Measurements from ENCODE around the gene SPRED1.
"Not testable (repeated sequence)": the region's sequence is repeated elsewhere in the genome, so short reads cannot be mapped to it uniquely, and the experiment has no call there.

Gene SPRED1

DNA sequence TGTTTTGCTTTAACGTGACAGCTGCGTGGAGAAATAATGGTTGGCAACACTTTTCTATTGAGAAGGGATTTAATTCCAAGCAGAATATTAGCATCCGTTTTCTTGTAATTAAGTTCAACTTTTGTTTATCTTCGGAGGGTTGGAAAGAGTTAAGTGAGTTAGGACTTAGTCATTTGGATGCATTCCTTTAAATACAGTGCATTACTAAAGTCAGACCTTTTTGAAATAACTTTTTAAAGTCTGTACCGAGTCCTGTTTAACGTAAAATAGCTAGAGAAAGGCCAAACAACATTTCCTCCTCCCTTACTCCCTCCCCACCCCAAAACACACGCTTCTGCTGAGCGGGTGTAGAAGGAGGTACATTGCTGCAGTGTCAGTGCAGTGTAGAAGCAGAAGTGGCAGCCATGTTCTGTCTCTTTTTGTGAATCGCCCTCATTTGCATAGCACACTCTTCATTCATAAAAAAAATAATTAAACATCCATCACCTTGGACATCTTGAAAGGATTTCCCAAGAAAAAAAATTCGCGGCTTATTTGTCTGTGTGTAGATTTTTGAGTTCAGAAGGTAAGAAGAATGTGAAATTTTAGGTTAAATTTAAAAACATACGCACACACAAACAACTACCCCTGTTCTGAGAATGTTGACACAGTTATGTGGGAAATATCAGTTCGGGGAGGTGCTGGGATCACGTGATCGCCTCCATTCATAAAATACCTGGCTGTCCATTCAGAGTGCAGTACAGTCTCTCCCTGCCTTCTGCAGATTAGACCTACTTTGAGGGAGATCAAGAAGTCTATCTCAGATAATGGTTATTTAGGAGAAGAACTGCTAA lies 1.6 kb downstream of the SPRED1 start:
- Mint-ChIP-seq H3K4me1 (ENCODE audit: low read depth) (peaks cover 27% of the 10 kb centered on the region), H3K27ac (peak overlapping the region; percentile 97), H3K4me3 (peak overlapping the region; percentile 92), H3K36me3 (ENCODE audit: low read depth) (peaks cover 49% of the 10 kb centered on the region), H3K27me3 (peaks cover 6% of the 10 kb centered on the region), H3K9me3 (no peaks in the 10 kb centered on the region)
- intact Hi-C loops (cut with micrococcal nuclease), result loop anchor here (2.0 to 10.0 kb wide), 4 partner anchors 47 to 247 kb away; no protein-coding TSS in a partner anchor

GRCh38 chr15:38255690-38256089 lies 3.1 kb downstream of the SPRED1 start:
- peak overlapping the region; percentile 97 for H3K27ac Mint-ChIP-seq
- H3K36me3 Mint-ChIP-seq (ENCODE audit: low read depth), result peaks cover 59% of the 10 kb centered on the region
- peak overlapping the region; percentile 64 for H3K4me3 Mint-ChIP-seq
- H3K4me1 Mint-ChIP-seq (ENCODE audit: low read depth), result peaks cover 31% of the 10 kb centered on the region
- H3K9me3 Mint-ChIP-seq, result no peaks in the 10 kb centered on the region
- no peaks in the 10 kb centered on the region for H3K27me3 Mint-ChIP-seq
- intact Hi-C loops (cut with micrococcal nuclease), result loop anchor here (2.0 to 10.0 kb wide), 2 partner anchors 99 to 249 kb away; no protein-coding TSS in a partner anchor

DNA sequence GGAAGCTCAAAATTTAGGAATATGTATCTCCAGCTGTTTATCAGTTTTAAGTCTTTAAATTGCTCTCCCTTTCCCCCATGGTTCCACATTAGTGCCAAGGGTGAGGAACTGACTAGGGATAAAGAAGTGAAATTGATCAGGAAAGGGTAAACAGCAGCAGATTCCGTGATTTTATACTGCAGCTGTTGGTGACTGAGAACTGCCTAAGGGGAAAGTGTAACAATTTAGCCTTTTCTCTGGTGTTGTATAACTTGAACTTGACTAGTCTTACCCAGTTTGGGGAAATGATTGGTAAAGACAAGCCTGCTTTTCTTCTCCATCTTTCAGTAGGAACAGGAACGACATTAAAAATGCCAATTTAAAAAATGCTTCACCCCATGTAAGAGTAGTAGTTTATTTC lies 5.0 kb downstream of the SPRED1 start:
- H3K36me3 Mint-ChIP-seq (ENCODE audit: low read depth), result peaks cover 56% of the 10 kb centered on the region
- no peaks in the 10 kb centered on the region for H3K9me3 Mint-ChIP-seq
- intact Hi-C loops (cut with micrococcal nuclease), result loop anchor here (10.0 kb wide), 1 partner anchor 97 kb away; no protein-coding TSS in a partner anchor
- H3K27ac Mint-ChIP-seq, result peak overlapping the region; percentile 73
- H3K27me3 Mint-ChIP-seq, result no peaks in the 10 kb centered on the region
- H3K4me3 Mint-ChIP-seq, result peak overlapping the region; percentile 68
- H3K4me1 Mint-ChIP-seq (ENCODE audit: low read depth), result peaks cover 22% of the 10 kb centered on the region

- Mint-ChIP-seq H3K27ac (no peak overlapping the region), H3K4me3 (peak overlapping the region; percentile 44), H3K36me3 (ENCODE audit: low read depth) (peaks cover 41% of the 10 kb centered on the region), H3K4me1 (ENCODE audit: low read depth) (peaks cover 22% of the 10 kb centered on the region), H3K9me3 (no peaks in the 10 kb centered on the region), H3K27me3 (no peaks in the 10 kb centered on the region)
- intact Hi-C loops (cut with micrococcal nuclease), result loop anchor here (10.0 kb wide), 1 partner anchor 96 kb away; no protein-coding TSS in a partner anchor
These were observed 6.5 kb downstream of the SPRED1 start for GRCh38 chr15:38259134-38259533.

DNA sequence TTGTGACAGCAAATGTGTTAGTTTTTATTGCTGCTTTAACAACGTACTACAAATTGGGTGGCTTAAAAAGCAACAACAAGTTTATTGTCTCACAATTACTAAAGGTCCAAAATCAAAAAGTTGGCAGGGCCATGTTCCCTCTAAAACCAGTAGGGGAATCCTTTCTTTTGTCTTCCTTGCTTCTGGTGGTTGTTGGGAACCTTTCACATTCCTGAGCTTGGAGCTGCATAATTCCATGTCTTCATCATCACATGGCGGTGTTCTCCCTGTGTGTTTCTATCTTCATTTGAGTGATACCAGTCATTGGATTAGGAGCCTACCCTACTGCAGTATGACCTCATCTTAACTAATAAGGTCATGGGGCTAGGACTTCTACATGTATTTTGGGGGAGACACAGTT lies 7.4 kb downstream of the SPRED1 start:
- no peak overlapping the region for H3K4me3 Mint-ChIP-seq
- H3K9me3 Mint-ChIP-seq, result no peaks in the 10 kb centered on the region
- H3K36me3 Mint-ChIP-seq (ENCODE audit: low read depth), result peaks cover 33% of the 10 kb centered on the region
- no peak overlapping the region for H3K27ac Mint-ChIP-seq
- H3K4me1 Mint-ChIP-seq (ENCODE audit: low read depth), result peaks cover 22% of the 10 kb centered on the region
- no peaks in the 10 kb centered on the region for H3K27me3 Mint-ChIP-seq
- intact Hi-C loops (cut with micrococcal nuclease), result loop anchor here (5.0 kb wide), 1 partner anchor 37 kb away; no protein-coding TSS in a partner anchor

GRCh38 chr15:38263251-38263650 lies 10.6 kb downstream of the SPRED1 start:
- peaks cover 21% of the 10 kb centered on the region for H3K36me3 Mint-ChIP-seq (ENCODE audit: low read depth)
- peaks cover 15% of the 10 kb centered on the region for H3K4me1 Mint-ChIP-seq (ENCODE audit: low read depth)
- no peaks in the 10 kb centered on the region for H3K9me3 Mint-ChIP-seq
- H3K27me3 Mint-ChIP-seq, result no peaks in the 10 kb centered on the region
- no peak overlapping the region for H3K4me3 Mint-ChIP-seq
- H3K27ac Mint-ChIP-seq, result no peak overlapping the region
- intact Hi-C loops (cut with micrococcal nuclease), result loop anchor here (5.0 kb wide), 1 partner anchor 34 kb away; no protein-coding TSS in a partner anchor

DNA sequence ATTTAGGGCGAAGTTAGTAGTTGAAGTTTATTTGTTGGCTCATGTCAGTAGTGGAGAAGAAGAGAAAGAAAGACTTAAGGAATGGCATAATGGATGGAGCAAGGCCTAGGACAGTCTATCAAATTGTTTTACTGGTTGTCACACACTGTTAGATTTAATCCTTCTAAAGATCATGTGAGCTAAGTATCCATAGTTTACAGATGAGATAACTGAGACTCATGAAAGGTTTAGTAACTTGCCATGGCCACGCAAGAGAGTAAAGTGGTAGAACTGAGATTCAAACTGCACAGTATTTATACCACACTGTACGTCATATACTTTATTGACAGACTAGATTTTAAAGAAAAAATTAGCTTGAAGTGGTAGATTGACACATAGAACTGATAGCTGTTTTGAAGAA lies 11.4 kb downstream of the SPRED1 start:
- no peak overlapping the region for H3K4me3 Mint-ChIP-seq
- no peak overlapping the region for H3K27ac Mint-ChIP-seq
- H3K4me1 Mint-ChIP-seq (ENCODE audit: low read depth), result peaks cover 15% of the 10 kb centered on the region
- intact Hi-C loops (cut with micrococcal nuclease), result loop anchor here (5.0 kb wide), 1 partner anchor 33 kb away; no protein-coding TSS in a partner anchor
- H3K9me3 Mint-ChIP-seq, result no peaks in the 10 kb centered on the region
- no peaks in the 10 kb centered on the region for H3K27me3 Mint-ChIP-seq
- H3K36me3 Mint-ChIP-seq (ENCODE audit: low read depth), result peaks cover 28% of the 10 kb centered on the region

DNA sequence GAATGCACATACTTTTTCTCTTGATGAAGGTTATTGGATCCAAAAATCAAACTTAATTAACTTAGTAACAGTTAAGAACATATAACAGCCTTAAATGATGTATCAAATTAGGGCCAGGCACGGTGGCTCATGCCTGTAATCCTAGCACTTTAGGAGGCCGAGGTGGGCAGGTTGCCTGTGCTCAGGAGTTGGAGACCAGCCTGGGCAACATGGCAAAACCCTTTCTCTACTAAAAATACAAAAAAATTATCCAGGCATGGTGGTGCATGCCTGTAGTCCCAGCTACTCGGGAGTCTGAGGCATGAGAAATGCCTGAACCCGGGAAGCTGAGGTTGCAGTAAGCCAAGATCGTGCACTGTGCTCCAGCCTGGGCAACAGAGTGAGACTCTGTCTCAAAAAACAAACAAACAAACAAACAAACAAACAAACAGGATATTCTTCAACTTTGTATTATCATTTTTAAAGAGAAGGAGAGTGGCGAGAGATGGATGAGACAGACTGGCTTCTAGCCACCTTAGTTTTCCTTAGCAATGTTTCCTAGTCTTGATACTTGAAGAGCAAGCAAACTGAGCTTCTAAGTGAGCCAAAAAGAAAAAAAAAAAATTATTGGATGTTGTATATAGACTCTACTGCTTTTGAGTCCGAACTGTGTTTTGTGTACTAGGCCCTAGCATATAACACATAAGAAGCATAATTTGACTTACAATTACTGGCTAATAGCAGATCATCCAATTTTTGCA lies 13.8 kb downstream of the SPRED1 start:
- peaks cover 7% of the 10 kb centered on the region for H3K9me3 Mint-ChIP-seq
- H3K4me1 Mint-ChIP-seq (ENCODE audit: low read depth), result peaks cover 11% of the 10 kb centered on the region
- no peaks in the 10 kb centered on the region for H3K27me3 Mint-ChIP-seq
- H3K36me3 Mint-ChIP-seq (ENCODE audit: low read depth), result peaks cover 32% of the 10 kb centered on the region
- intact Hi-C loops (cut with micrococcal nuclease), result no loop called here
- no peak overlapping the region for H3K27ac Mint-ChIP-seq
- H3K4me3 Mint-ChIP-seq, result peak overlapping the region; percentile 19

- H3K27ac Mint-ChIP-seq, result no peak overlapping the region
- no peaks in the 10 kb centered on the region for H3K27me3 Mint-ChIP-seq
- peaks cover 7% of the 10 kb centered on the region for H3K9me3 Mint-ChIP-seq
- intact Hi-C loops (cut with micrococcal nuclease), result no loop called here
- peaks cover 42% of the 10 kb centered on the region for H3K36me3 Mint-ChIP-seq (ENCODE audit: low read depth)
- no peak overlapping the region for H3K4me3 Mint-ChIP-seq
- peaks cover 17% of the 10 kb centered on the region for H3K4me1 Mint-ChIP-seq (ENCODE audit: low read depth)
These were observed 14.9 kb downstream of the SPRED1 start for GRCh38 chr15:38267421-38268022.

DNA sequence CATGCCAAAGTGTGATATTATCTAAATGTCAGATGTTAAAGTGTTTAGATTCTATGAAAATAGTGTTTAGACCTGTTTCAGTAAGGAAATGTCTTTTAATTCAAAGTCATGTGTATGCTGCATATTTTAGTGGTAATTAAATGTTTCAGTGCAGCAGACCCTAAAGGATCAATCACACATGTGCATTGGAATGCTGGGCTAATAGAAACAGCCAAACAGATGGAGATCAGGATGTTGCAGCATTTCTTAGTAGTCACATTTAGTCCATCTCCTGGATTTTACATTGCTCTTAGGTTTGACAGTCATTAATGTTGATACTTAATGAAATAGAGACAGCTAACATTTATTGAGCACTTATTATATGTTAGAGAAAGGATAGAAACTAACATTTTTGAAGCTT lies 18.5 kb downstream of the SPRED1 start:
- Mint-ChIP-seq H3K4me1 (ENCODE audit: low read depth) (peaks cover 24% of the 10 kb centered on the region), H3K9me3 (peaks cover 7% of the 10 kb centered on the region), H3K36me3 (ENCODE audit: low read depth) (peaks cover 66% of the 10 kb centered on the region), H3K4me3 (no peak overlapping the region), H3K27me3 (no peaks in the 10 kb centered on the region), H3K27ac (no peak overlapping the region)
- intact Hi-C loops (cut with micrococcal nuclease), result no loop called here

DNA sequence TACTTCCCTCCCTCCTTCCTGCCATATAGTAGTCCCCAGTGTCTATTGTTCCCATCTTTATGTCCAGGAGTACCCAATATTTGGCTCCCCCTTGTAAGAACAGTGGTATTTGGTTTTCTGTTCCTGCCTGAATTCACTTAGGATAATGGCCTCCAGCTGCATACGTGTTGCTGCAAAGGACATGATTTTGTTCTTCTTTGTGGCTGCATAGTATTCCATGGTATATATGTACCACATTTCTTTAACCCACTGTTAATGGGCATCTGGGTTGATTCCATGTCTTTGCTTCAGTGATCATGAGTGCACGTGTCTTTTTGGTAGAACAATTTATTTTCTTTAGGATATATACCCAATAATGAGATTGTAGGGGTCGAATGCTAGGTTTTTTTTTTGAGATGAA lies 19.3 kb downstream of the SPRED1 start:
- H3K4me1 Mint-ChIP-seq (ENCODE audit: low read depth), result peaks cover 19% of the 10 kb centered on the region
- no peaks in the 10 kb centered on the region for H3K27me3 Mint-ChIP-seq
- intact Hi-C loops (cut with micrococcal nuclease), result no loop called here
- peaks cover 7% of the 10 kb centered on the region for H3K9me3 Mint-ChIP-seq
- H3K27ac Mint-ChIP-seq, result no peak overlapping the region
- H3K4me3 Mint-ChIP-seq, result no peak overlapping the region
- peaks cover 68% of the 10 kb centered on the region for H3K36me3 Mint-ChIP-seq (ENCODE audit: low read depth)

DNA sequence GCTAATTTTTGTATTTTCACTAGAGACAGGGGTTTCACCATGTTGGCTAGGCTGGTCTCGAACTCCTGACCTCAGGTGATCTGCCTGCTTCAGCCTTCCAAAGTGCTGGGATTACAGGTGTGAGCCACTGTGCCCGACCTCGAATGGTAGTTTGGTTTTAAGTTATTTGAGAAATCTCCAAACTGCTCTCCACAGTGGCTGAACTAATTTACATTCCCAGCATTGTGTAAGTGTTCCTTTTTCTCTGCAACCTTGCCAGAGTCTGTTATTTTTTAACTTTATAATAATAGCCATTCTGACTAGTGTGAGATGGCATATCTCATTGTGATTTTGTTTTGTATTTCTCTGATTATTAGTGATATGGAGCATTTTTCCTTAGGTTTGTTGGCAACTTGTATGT lies 19.8 kb downstream of the SPRED1 start:
- H3K27ac Mint-ChIP-seq; H3K27me3 Mint-ChIP-seq; H3K9me3 Mint-ChIP-seq; intact Hi-C loops (cut with micrococcal nuclease); H3K4me3 Mint-ChIP-seq: not testable (repeated sequence)
- Mint-ChIP-seq H3K4me1 (ENCODE audit: low read depth) (peaks cover 19% of the 10 kb centered on the region), H3K36me3 (ENCODE audit: low read depth) (peaks cover 74% of the 10 kb centered on the region)

DNA sequence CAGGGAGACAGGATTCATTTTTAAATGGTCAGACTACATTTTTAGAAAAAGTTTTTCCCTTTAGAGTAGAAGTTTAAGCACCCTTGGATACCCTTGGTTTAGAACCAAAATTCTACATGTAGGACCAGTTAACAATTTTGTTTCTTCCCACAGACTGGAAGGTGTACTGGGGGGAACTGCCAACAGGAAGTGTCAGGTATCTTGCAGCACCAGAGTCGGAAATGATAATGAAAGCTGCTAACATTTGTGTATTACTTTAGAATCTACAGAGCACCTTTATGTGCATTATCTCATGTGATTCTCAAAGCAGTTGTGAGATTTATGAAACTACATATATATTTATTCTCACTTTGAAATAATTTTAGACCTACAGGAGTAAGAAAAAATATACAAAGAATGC lies 21.5 kb downstream of the SPRED1 start:
- Mint-ChIP-seq H3K36me3 (ENCODE audit: low read depth) (peaks cover 73% of the 10 kb centered on the region), H3K27ac (no peak overlapping the region), H3K4me1 (ENCODE audit: low read depth) (peaks cover 23% of the 10 kb centered on the region), H3K9me3 (peaks cover 7% of the 10 kb centered on the region), H3K4me3 (no peak overlapping the region), H3K27me3 (no peaks in the 10 kb centered on the region)
- intact Hi-C loops (cut with micrococcal nuclease), result no loop called here

DNA sequence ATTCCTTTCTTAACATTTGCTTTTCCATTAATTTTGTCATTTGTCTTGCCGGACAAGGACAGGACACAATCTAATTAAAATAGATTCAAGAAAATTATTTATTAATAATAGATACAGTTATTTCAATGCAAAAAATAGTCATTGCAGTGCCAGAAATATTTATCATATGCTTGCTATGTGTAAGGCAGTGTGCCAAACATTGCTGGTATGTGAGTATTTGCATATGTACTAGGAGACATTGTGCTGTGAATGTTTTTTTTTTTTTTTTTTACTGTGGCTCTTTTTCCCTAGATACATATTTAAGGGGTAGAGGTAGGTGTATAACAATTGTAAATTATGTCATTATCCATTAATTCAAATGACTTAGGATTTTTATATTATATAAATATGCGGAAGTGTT lies 23.3 kb downstream of the SPRED1 start:
- Mint-ChIP-seq H3K4me1 (ENCODE audit: low read depth) (peaks cover 29% of the 10 kb centered on the region), H3K27me3 (no peaks in the 10 kb centered on the region), H3K36me3 (ENCODE audit: low read depth) (peaks cover 65% of the 10 kb centered on the region), H3K27ac (no peak overlapping the region), H3K9me3 (no peaks in the 10 kb centered on the region), H3K4me3 (no peak overlapping the region)
- intact Hi-C loops (cut with micrococcal nuclease), result no loop called here
